GM20000 (cell line): ENCODE data around the gene POU6F1.

Experiments used
- DNase-seq: peaks from one replicate; pipeline ENCODE4 v3.0.0; 2012; ENCODE audit warnings: low spot score
- TF ChIP-seq, protein P1 (sequence below): IDR thresholded peaks from 2 replicates; pipeline ENCODE4 v1.5.1; 2012; ENCODE audit warnings: mild to moderate bottlenecking, control low read depth; ENCODE audit errors: extremely low read depth, missing control alignments

POU6F1 gene

DNA sequence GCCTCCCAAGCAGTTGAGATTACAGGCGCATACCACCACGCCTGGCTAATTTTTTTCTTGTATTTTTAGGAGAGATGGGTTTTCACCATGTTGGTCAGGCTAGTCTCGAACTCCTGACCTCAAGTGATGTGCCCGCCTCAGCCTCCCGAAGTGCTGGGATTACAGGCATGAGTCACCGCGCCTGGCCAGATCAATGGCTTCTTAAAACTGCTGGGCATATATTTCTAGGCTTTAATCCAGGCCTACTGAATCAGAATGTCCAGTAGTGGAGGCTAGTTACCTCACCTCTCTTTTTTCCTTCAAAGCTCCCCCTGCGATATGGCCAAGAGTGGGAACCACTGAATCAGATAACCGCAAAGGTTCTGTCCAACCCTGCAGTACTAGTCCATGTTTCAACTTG is 17.1 kb downstream of the POU6F1 start:
- DNase-seq: no peak
- TF ChIP-seq, protein P1, sequence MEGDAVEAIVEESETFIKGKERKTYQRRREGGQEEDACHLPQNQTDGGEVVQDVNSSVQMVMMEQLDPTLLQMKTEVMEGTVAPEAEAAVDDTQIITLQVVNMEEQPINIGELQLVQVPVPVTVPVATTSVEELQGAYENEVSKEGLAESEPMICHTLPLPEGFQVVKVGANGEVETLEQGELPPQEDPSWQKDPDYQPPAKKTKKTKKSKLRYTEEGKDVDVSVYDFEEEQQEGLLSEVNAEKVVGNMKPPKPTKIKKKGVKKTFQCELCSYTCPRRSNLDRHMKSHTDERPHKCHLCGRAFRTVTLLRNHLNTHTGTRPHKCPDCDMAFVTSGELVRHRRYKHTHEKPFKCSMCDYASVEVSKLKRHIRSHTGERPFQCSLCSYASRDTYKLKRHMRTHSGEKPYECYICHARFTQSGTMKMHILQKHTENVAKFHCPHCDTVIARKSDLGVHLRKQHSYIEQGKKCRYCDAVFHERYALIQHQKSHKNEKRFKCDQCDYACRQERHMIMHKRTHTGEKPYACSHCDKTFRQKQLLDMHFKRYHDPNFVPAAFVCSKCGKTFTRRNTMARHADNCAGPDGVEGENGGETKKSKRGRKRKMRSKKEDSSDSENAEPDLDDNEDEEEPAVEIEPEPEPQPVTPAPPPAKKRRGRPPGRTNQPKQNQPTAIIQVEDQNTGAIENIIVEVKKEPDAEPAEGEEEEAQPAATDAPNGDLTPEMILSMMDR: no peak

DNA sequence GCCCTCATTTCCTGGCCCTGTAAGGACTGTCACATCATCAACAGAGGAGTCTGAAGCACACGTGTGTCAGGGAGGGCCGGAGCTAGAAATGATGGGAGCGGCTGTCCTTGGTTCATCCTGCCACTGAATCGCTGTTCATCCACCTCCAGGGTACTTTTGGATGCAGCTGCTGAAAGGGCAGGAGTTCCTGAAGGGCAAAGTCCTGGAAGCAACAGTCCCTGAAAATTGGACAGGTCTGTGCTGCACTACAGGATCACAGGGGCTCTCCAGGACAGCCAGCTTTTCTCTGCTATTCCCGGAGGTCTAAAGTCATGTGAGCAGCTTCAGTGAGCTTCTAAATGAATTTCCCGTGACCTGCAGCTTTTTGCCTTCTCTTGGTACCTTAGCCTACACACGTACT is 17.7 kb downstream of the POU6F1 start:
- no peak for DNase-seq
- TF ChIP-seq, protein P1: no peak

DNA sequence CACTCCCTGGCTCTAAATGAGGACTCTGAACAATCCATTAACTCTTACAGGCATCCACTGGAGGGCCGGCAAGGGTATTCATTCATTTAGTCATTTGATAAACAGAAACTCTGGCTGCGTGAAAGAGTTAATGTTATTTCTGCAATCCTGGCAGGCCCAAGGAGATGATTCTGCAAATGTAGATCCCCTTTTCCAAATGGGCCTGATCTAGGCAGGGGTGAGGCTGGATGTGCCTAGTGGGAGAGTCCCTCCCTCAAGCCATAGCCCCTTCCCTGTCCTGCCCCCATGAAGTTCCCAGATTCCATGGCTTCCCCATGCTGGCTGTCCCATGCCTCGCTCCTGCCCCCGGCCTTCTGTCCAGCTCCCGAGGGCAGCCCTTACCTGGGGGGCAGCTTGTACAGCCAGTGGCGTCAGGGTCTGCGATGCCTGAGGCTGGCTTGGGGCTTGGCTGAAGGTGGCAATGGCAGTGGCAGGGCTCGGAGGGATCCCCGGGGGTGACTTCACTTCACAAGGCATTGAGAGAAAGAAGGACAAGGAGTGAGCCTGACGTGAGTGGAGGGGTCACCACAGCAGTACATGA is 18.4 kb downstream of the POU6F1 start:
- TF ChIP-seq, protein P1: no peak
- no peak for DNase-seq

DNA sequence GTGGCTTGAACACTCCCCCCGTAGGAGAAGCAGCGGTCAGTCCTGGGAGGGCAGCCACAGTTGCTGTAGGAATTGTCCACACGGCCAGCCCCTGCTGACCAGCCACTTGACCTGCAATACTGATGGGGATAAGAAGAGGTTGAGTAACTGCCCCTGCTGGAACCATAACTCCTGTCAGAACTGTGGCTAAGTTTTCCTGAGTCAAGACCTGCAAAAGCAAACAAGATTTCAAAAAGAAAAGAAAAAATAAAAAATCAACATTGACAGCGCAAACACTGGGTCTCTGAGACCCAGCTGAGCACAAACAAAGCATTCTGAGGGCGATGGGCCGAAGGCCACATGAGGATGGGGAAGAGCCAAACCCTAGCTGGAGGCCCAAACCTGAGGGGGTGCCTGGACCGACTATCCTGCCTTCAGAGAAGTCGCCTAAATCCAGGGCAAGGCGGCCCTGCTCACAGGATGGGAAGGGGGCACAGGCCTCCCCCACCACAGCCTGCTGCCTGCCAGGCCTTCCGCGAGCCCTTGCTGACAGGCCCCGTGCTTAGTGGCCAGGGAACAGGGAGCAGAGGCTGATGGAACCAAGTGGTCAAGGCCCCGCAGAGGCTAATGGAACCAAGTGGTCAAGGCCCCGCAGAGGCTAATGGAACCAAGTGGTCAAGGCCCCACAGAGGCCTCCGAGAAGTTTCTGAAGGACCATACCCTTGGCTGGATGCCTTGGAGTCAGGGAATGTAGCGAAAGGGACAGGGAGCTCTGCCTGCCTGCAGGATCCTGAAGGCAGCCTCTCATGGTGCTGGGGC is 19.1 kb downstream of the POU6F1 start:
- TF ChIP-seq, protein P1: no peak

DNA sequence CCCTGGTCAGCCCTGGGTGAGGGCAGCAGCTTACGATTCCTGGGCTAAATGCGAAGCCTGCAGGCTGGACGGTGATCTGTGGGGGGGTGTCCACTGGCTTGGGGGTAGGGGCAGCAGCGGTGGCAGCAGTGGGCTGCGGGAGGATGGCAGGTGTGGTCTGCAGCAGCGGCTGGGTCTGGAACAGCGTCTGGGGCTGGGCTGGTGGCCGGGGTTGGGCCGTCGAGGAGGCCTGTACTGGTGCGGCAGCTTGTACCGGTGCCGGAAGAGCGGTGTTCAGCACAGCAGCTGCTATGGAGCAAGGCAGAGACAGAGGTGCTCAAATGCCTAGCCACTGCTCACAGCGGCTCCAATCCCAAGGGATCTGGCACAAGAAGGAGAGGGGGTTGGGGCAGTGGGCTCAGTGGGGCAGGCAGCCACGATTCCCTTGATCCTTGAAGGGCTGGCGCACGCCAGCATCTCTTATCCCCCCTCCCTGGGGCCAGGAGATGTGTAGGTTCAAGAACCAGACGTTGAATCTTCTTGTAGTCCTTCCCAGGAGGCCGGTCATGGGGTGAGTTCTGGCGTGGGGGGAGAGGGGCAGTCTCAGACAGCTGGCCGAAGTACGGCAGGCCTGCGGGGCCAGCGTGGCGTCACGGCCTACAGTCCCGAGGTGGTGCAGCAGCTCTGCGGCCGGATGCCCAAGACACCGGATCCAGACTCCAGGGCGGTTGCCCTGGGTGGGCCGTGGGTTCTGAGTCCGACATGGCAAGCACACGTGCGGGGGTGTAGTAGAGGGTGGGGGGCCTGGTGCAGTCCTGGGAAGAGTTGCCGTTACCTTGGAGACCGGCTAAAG is 19.9 kb downstream of the POU6F1 start:
- no peak for DNase-seq
- TF ChIP-seq, protein P1: no peak

More for the DNA sequence above, 19.1 kb downstream of the POU6F1 start:
- DNase-seq: no peak

DNA sequence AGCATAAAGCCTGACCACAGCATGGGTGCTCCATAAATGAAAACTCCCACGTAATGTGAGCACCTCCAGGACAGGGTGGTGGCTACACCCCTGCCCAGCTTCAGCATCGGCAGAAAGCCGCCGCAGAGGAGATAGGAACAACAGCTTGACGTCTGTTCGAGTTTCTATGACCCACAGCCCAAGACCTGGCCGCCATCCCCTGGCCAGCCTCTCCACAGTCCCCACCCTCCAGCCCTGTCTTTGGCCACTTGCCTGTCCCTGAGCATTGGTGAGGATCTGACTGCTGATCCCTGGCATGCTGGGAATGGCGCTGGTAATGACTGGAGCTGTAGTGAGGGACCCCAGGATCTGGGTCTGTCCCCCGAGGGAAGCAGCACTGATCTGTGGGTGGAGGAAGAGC is 21.3 kb downstream of the POU6F1 start:
- peak; percentile 8 for DNase-seq
- TF ChIP-seq, protein P1: no peak

DNA sequence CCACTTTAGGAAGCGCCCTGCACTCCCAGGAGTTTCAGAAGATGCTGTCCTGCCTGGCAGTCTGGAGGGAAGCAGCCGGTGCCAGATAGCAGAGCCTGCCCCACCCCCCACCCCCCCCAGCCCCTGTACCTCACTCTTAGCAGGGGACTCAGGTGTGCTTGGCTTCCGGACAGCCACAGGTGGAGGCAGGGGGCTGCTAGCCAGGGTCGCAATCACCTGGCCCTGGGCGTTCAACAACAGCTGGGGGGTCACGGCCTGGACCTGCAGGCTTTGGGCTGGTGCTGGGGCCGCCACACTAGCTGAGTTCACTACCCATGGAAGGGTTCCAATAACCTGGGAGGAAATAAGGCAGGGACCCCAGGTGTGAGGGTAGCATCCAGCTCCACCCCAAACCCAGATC is 22.0 kb downstream of the POU6F1 start:
- TF ChIP-seq, protein P1: no peak

More for the DNA sequence above, 22.0 kb downstream of the POU6F1 start:
- no peak for DNase-seq
